ENCODE measurements around the gene RAB7B.

RAB7B gene

GRCh38 chr1:206037581-206037980 is 34.4 kb upstream of the RAB7B start:
- DNase-seq (ENCODE audit: low read depth), result no peak
- Histone ChIP-seq H3K4me3 (ENCODE audit: low read length) (no peak overlapping the region), H3K27me3 (replicated peaks; ENCODE audit: control insufficient read depth, insufficient read depth, low read length) (peaks cover 43% of the 10 kb centered on the region), H3K9me3 (ENCODE audit: control insufficient read depth, low read length) (peaks cover 5% of the 10 kb centered on the region), H3K9ac (ENCODE audit: low read length) (no peak overlapping the region), H3K4me1 (ENCODE audit: control insufficient read depth, insufficient read depth, low read length) (no peaks in the 10 kb centered on the region), H3K36me3 (ENCODE audit: control insufficient read depth, insufficient read depth, low read length, severe bottlenecking) (no peaks in the 10 kb centered on the region)

- peaks cover 43% of the 10 kb centered on the region for H3K27me3 ChIP-seq (replicated peaks; ENCODE audit: control insufficient read depth, insufficient read depth, low read length)
- no peaks in the 10 kb centered on the region for H3K4me1 ChIP-seq (ENCODE audit: control insufficient read depth, insufficient read depth, low read length)
- H3K4me3 ChIP-seq (ENCODE audit: low read length), result no peak overlapping the region
- H3K9me3 ChIP-seq (ENCODE audit: control insufficient read depth, low read length), result peaks cover 5% of the 10 kb centered on the region
- H3K36me3 ChIP-seq (ENCODE audit: control insufficient read depth, insufficient read depth, low read length, severe bottlenecking), result no peaks in the 10 kb centered on the region
- no peak overlapping the region for H3K9ac ChIP-seq (ENCODE audit: low read length)
- no peak for DNase-seq (ENCODE audit: low read depth)
These were observed 33.7 kb upstream of the RAB7B start for GRCh38 chr1:206036663-206037455.

- no peak overlapping the region for H3K9ac ChIP-seq (ENCODE audit: low read length)
- H3K36me3 ChIP-seq (ENCODE audit: control insufficient read depth, insufficient read depth, low read length, severe bottlenecking), result no peaks in the 10 kb centered on the region
- H3K9me3 ChIP-seq (ENCODE audit: control insufficient read depth, low read length), result peaks cover 5% of the 10 kb centered on the region
- no peak overlapping the region for H3K4me3 ChIP-seq (ENCODE audit: low read length)
- no peak for DNase-seq (ENCODE audit: low read depth)
- no peaks in the 10 kb centered on the region for H3K4me1 ChIP-seq (ENCODE audit: control insufficient read depth, insufficient read depth, low read length)
- H3K27me3 ChIP-seq (replicated peaks; ENCODE audit: control insufficient read depth, insufficient read depth, low read length), result peaks cover 37% of the 10 kb centered on the region
These were observed 31.8 kb upstream of the RAB7B start for GRCh38 chr1:206035027-206035426.

GRCh38 chr1:206032380-206033140 is 29.4 kb upstream of the RAB7B start:
- no peak overlapping the region for H3K4me3 ChIP-seq (ENCODE audit: low read length)
- no peak for DNase-seq (ENCODE audit: low read depth)
- H3K27me3 ChIP-seq (replicated peaks; ENCODE audit: control insufficient read depth, insufficient read depth, low read length), result peaks cover 25% of the 10 kb centered on the region
- H3K9me3 ChIP-seq (ENCODE audit: control insufficient read depth, low read length), result peaks cover 5% of the 10 kb centered on the region
- no peaks in the 10 kb centered on the region for H3K36me3 ChIP-seq (ENCODE audit: control insufficient read depth, insufficient read depth, low read length, severe bottlenecking)
- no peak overlapping the region for H3K9ac ChIP-seq (ENCODE audit: low read length)
- no peaks in the 10 kb centered on the region for H3K4me1 ChIP-seq (ENCODE audit: control insufficient read depth, insufficient read depth, low read length)

- peak; percentile 80 for DNase-seq (ENCODE audit: low read depth)
These were observed 27.5 kb upstream of the RAB7B start for GRCh38 chr1:206030714-206031113.

GRCh38 chr1:206030191-206030590 is 27.0 kb upstream of the RAB7B start:
- H3K9me3 ChIP-seq (ENCODE audit: control insufficient read depth, low read length), result peaks cover 5% of the 10 kb centered on the region
- H3K4me3 ChIP-seq (ENCODE audit: low read length), result no peak overlapping the region
- H3K36me3 ChIP-seq (ENCODE audit: control insufficient read depth, insufficient read depth, low read length, severe bottlenecking), result no peaks in the 10 kb centered on the region
- no peaks in the 10 kb centered on the region for H3K4me1 ChIP-seq (ENCODE audit: control insufficient read depth, insufficient read depth, low read length)
- peaks cover 8% of the 10 kb centered on the region for H3K27me3 ChIP-seq (replicated peaks; ENCODE audit: control insufficient read depth, insufficient read depth, low read length)
- no peak for DNase-seq (ENCODE audit: low read depth)
- no peak overlapping the region for H3K9ac ChIP-seq (ENCODE audit: low read length)

More at GRCh38 chr1:206030714-206031113, 27.5 kb upstream of the RAB7B start:
- Histone ChIP-seq H3K27me3 (replicated peaks; ENCODE audit: control insufficient read depth, insufficient read depth, low read length) (peaks cover 13% of the 10 kb centered on the region), H3K4me1 (ENCODE audit: control insufficient read depth, insufficient read depth, low read length) (no peaks in the 10 kb centered on the region), H3K36me3 (ENCODE audit: control insufficient read depth, insufficient read depth, low read length, severe bottlenecking) (no peaks in the 10 kb centered on the region), H3K9ac (ENCODE audit: low read length) (no peak overlapping the region), H3K9me3 (ENCODE audit: control insufficient read depth, low read length) (peaks cover 5% of the 10 kb centered on the region), H3K4me3 (ENCODE audit: low read length) (no peak overlapping the region)

- Histone ChIP-seq H3K27me3 (replicated peaks; ENCODE audit: control insufficient read depth, insufficient read depth, low read length) (peaks cover 1% of the 10 kb centered on the region), H3K9ac (ENCODE audit: low read length) (no peak overlapping the region), H3K36me3 (ENCODE audit: control insufficient read depth, insufficient read depth, low read length, severe bottlenecking) (no peaks in the 10 kb centered on the region), H3K9me3 (ENCODE audit: control insufficient read depth, low read length) (peaks cover 5% of the 10 kb centered on the region), H3K4me3 (ENCODE audit: low read length) (no peak overlapping the region), H3K4me1 (ENCODE audit: control insufficient read depth, insufficient read depth, low read length) (no peaks in the 10 kb centered on the region)
- no peak for DNase-seq (ENCODE audit: low read depth)
These were observed 26.3 kb upstream of the RAB7B start for GRCh38 chr1:206029484-206029883.

GRCh38 chr1:206025283-206025820 is 22.2 kb upstream of the RAB7B start:
- Histone ChIP-seq H3K4me1 (ENCODE audit: control insufficient read depth, insufficient read depth, low read length) (no peaks in the 10 kb centered on the region), H3K27me3 (replicated peaks; ENCODE audit: control insufficient read depth, insufficient read depth, low read length) (no peaks in the 10 kb centered on the region), H3K9me3 (ENCODE audit: control insufficient read depth, low read length) (no peaks in the 10 kb centered on the region), H3K4me3 (ENCODE audit: low read length) (no peak overlapping the region), H3K9ac (ENCODE audit: low read length) (no peak overlapping the region), H3K36me3 (ENCODE audit: control insufficient read depth, insufficient read depth, low read length, severe bottlenecking) (no peaks in the 10 kb centered on the region)
- DNase-seq (ENCODE audit: low read depth), result no peak

- Histone ChIP-seq H3K27me3 (replicated peaks; ENCODE audit: control insufficient read depth, insufficient read depth, low read length) (no peaks in the 10 kb centered on the region), H3K4me3 (ENCODE audit: low read length) (no peak within 1 kb of the TSS), H3K36me3 (ENCODE audit: control insufficient read depth, insufficient read depth, low read length, severe bottlenecking) (no peaks in the 10 kb centered on the region), H3K9me3 (ENCODE audit: control insufficient read depth, low read length) (no peaks in the 10 kb centered on the region), H3K9ac (ENCODE audit: low read length) (no peak within 1 kb of the TSS), H3K4me1 (ENCODE audit: control insufficient read depth, insufficient read depth, low read length) (no peaks in the 10 kb centered on the region)
- DNase-seq (ENCODE audit: low read depth), result no peak
These were observed 20.5 kb upstream of the RAB7B start, which contains the start of gene CTSE for GRCh38 chr1:206023695-206024094. Gene CTSE (minus strand): TSS chr1:206023895. CDS start chr1:206023791, 104 bp downstream.

- Histone ChIP-seq H3K9ac (ENCODE audit: low read length) (no peak overlapping the region), H3K4me1 (ENCODE audit: control insufficient read depth, insufficient read depth, low read length) (no peaks in the 10 kb centered on the region), H3K27me3 (replicated peaks; ENCODE audit: control insufficient read depth, insufficient read depth, low read length) (no peaks in the 10 kb centered on the region), H3K36me3 (ENCODE audit: control insufficient read depth, insufficient read depth, low read length, severe bottlenecking) (no peaks in the 10 kb centered on the region), H3K4me3 (ENCODE audit: low read length) (no peak overlapping the region), H3K9me3 (ENCODE audit: control insufficient read depth, low read length) (no peaks in the 10 kb centered on the region)
- DNase-seq (ENCODE audit: low read depth), result no peak
These were observed 19.6 kb upstream of the RAB7B start for GRCh38 chr1:206022766-206023165.

- no peak for DNase-seq (ENCODE audit: low read depth)
- Histone ChIP-seq H3K9me3 (ENCODE audit: control insufficient read depth, low read length) (no peaks in the 10 kb centered on the region), H3K36me3 (ENCODE audit: control insufficient read depth, insufficient read depth, low read length, severe bottlenecking) (no peaks in the 10 kb centered on the region), H3K4me3 (ENCODE audit: low read length) (no peak overlapping the region), H3K27me3 (replicated peaks; ENCODE audit: control insufficient read depth, insufficient read depth, low read length) (no peaks in the 10 kb centered on the region), H3K9ac (ENCODE audit: low read length) (no peak overlapping the region), H3K4me1 (ENCODE audit: control insufficient read depth, insufficient read depth, low read length) (no peaks in the 10 kb centered on the region)
These were observed 18.6 kb upstream of the RAB7B start for GRCh38 chr1:206021626-206022365.

All from adipocyte (in vitro differentiated cells).